GM19463 (cell line): Measurements from ENCODE around the gene NOXRED1.
A peak's percentile ranks its signal among the peaks of the same experiment; 100 is the strongest.
"Not testable (repeated sequence)": the region's sequence is repeated elsewhere in the genome, so short reads cannot be mapped to it uniquely, and the experiment has no call there.

Experiments
- ATAC-seq: cut with Tn5 transposase; IDR thresholded peaks from one replicate; pipeline ENCODE4 v1.9.1; 2021; ENCODE audit warnings: mild to moderate bottlenecking, moderate library complexity; ENCODE audit not compliant: unreplicated experiment

NOXRED1 gene, protein sequence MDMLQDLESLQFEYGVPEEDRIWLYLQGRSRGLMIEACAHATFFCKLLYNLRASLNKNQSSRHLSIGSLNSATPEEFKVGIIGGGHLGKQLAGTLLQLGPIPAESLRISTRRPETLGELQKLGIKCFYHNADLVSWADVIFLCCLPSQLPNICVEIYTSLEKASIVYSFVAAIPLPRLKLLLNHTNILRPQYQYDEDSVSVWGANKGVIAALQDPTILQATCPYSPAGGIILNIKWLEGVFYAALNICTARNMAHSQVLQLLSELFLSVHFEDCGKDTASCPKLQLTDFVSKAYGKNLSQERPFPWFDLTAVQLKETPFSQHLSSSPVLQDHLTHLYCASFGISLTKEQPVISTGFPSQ

DNA sequence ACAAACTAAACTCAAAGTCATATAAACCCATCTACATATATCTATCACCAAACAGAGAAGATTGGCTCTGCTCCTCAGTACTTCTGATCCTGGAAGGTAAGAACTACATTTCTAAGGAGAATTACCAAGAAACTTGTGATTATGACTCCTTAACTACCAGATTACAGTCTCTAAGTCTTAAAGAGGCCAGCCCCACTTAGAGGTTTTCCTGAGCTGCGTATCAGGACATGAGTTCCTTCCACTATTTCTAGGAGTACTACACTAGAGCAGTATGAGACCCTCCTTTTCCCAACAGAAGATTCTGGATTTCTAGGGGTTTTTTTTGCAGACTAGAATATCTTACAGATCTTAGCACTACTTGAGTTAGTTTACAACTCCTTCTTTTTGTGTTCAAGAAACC is at the start of gene NOXRED1:
NOXRED1 (minus strand) TSS at position 101 of the 400 bp plus-strand sequence. CDS start 634 bp downstream, outside the sequence.
- ATAC-seq, result no peak

DNA sequence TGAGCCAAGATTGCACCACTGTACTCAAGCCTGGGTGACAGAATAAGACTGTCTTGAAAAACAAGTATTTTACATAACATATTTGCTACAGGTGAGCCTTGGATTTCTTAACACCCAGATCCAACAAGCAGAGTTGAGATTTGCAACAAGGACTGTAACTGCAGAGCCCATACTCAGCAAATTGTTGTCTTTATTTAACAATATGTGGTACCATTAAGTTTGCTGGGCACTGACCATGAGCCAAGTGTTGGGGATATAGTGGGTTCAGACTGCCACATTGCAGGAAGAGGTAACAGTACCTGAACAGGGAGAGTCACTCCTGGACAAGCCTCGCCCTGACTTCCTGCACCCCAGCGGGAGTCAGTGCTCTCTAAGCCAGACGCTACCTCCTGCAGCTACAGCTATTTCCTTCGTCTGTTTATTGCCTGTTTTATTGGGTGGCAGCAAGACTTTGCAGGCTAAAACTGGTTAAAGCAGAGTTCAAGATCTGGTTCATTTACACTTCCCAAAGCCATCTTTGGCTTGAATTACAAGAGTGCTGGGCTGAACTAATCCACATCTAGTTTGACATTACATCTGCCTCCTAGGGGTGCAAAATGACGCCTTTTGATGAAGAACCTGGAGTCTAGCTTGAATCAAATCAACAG is 47.0 kb upstream of the NOXRED1 start:
- no peak for ATAC-seq

DNA sequence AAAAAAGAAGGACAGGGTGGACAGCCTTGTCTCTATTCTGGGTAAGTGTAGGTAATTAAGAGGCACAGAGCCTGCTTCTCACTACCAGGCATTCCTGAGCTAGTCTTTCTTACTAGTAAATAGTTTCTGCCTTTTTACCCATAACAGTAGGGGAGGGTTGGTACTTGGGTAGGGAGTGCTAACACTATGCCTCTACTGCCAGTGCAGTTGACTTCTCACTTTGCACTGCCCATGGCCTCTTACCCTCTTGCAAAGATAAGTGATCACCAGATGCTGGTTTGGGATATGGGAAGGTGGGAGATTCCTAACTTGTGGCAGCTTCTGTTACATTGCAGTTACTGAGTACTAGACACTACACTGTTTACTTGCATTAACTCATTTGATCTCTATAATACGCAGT is 46.2 kb upstream of the NOXRED1 start:
- no peak for ATAC-seq

DNA sequence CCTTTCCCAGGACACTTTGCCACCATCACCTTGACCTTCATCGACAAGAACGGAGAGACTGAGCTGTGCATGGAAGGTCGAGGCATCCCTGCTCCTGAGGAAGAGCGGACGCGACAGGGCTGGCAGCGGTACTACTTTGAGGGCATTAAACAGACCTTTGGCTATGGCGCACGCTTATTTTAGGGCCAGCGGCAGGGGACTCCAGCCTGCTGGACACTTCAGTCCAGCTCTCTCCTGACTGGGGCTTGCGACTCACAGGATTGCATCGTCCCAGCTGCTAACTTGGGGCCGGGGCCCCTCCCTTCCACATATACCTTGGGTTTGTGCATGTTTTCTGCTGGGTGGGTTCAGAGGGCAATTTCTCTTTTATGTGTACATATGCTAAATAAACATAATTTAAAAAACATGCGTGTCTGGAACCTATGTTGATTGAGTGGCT is 45.8 kb upstream of the NOXRED1 start:
- no peak for ATAC-seq

DNA sequence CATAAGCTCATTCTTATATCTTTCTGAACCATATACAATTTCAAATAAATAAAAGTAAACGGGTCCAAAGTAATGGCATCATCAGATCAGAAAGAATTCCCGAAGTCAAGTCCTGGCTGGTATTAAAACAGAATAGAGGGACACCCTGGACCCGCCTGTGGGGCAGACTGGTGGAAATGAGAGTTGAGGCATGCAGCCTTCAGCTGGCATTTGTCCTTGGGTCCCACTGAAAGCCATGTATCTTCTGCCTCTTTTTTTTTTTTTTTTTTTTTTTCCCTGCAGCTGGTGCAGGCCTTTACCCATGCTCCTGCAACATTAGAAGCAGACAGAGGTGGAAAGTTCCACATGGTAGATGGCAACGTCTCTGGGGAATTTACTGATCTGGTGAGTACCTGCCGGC is 44.5 kb upstream of the NOXRED1 start:
- ATAC-seq, result no peak

DNA sequence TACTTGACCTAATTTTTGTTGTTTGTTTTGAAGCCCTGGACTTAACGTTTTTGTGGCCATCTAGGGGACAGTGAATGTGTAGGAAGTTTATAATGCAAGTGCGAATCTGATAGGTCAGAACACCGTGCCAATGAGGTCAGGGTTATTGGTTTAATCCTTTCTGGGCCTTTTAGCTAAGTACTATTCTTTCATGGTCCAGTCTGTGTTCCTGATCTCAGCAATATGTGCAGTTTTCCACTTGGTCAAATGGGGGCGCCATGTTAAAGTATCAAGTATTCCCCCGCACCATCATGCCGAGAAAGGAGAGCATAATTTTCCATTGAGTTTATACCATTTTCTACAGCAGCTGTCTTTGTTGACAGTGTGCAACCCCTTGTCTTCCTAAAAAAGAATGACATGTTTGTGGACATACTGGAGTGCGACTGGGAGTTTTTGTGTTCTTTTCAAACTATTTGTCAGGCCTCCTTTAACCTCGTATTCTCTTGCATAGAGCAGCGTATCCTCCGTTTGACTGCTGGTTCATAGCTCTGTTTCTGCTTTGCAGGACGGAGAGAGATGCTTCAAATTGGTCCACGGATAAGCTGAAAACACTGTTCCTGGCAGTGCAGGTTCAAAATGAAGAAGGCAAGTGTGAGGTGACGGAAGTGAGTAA is 35.9 kb upstream of the NOXRED1 start:
- no peak for ATAC-seq

DNA sequence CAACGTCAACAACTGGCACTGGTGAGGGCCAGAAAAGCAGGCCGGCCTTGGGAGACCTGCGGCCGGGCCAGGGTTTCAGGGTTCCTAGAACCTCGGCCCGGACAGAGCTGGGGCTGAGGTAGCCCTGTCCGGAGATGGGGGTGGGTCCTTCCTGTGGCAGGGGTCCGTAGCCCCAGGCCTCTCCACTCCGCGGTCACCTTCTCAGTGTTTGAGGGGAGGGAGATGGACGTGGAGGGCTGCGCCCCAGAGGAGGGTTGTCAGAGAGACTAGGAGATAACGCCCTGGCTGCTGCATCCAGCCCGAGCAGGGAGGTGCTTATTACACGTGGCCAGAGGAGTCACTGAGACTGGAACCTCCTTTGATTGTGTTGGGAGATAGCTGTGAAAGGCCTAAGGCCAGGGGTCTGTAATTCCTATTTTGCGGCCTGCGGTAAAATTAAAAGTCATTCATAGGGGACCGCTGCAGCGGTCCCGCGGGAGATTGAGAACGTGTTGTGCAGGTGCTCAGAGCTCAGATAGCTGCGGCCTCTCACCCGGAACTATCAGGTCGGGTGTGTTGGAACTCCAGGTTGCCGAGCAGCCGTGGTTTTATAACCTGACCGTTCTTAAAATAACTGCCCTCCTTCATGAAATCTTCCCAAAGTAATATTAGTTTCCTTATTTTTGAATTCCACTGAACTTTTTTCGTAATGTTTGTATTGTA is 35.1 kb upstream of the NOXRED1 start:
- ATAC-seq, result peak; percentile 9

DNA sequence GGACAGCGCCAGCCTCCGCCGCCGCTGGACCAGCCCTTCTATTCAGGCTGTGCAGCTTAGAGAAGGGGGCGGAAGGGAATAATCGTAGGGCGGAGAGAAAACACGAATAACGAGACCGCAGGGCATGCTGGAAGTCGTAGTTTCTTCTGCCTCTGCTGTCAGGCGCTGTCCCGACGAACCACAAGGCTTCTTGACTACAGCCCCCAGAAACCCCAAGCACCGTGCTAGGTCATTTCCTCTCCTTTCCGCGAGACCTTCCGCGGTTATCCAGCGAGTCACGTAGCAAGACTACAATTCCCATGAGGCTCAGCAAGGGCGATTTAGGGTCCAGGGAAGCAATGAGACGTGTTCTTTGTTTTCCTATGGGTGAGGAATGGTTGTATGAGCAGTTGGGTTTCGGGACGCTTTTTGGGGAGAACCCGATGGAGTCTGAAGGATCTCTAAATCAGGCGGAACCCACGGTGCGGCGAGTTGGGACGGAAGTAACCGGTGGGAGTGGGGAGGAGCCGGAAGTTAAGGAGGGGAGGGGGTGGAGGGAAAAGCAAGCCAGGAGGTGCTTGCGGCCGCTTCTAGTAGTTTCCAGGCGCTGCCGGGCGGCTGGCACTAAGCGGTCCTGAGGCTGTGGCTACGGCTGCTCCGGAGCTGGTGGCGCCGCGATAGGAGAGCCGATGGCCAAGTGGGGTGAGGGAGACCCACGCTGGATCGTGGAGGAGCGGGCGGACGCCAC is 34.4 kb upstream of the NOXRED1 start, which contains the start of the genes AHSA1 and VIPAS39:
AHSA1 (plus strand) TSS at position 572 of the 727 bp plus-strand sequence; CDS start at position 669, 97 bp downstream.
VIPAS39 (minus strand) TSS at position 80 of the 727 bp plus-strand sequence. CDS start 3,499 bp downstream, outside the sequence.
- ATAC-seq, result peak; percentile 87

DNA sequence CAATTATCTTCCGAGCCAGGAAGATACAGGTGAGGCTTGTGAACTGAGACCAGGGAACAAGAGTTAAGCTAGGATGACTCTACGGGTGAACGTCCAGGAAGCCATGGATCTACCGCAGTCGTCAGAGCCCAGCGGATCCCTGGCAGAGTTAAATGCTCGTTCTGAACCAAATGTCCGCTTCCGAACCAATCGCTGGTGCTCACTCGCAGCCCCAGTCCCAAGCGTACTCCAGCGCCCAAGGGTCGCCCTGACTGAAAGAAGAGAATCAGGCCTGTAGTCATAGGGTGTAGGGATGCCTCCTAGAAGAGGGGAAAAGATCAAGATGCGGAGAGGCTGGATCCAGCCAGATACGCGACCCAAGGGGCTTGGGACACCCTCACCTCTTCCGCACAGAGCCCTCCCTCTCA is 33.8 kb upstream of the NOXRED1 start:
- ATAC-seq, result no peak

DNA sequence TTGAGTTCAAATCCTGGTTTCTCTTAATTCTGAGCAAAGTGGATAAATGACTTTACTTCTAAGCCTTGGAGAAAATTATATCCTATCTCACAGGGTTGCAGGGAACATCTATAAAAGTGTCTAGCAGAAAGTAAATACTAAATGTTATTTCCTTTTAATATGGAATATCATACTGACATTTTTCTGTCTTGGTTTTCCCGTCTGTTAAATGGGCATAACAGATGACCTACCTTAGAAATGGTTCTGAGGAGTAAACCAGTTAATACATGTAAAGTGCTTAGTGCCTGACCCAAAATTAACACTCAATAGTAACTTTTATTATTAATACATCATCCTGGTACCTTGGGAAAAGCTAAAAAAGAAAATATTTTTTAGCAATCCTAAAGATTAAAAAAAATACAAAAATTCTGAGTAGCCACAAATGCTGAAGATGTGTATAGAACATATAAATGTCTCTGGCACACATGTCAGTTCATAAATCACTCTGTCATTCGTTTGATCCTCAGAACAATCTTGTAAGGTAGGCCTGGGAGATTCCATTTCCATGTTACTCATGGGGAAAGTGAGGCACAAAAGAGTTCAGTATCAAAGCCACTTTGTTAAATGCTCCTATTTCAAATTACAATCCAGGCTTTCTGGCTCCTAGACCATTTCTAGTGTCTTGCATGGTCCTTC is 32.8 kb upstream of the NOXRED1 start:
- ATAC-seq, result no peak

DNA sequence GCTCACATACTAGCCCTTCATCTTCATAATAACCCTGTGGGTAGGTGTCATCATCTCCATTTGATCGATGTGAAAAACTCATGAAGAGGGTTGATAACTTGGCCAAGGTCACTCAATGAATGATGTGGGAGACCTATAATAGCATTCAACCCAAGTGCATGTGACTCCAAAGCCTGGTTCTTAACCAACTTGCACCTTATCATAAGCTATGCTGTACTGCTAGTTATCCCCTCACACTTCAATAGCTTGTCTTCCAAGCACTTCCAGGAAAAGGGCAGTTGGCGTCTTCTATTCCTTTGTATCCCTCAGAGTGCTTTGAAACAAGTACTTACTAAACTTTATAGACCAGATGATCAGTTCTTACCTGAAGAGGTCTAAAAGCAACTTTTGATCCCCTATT is 18.9 kb upstream of the NOXRED1 start:
- no peak for ATAC-seq

DNA sequence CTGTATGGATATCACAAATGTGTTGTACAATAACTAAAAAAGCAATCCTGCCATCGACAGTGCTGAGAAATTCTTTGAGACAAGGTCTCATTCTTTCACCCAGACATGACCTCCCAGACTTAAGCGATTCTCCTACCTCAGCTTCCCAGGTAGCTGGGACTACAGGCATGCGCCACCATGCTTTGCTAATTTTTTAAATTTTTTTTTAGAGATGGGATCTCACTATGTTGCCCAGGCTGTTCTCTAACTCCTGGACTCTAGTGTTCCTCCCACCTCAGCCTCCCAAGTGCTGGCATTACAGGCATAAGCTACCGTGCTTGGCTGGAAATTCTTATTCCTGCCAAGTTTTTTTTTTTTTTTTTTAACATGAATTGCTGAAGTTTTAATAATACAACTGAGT is 16.5 kb upstream of the NOXRED1 start:
- no peak for ATAC-seq

DNA sequence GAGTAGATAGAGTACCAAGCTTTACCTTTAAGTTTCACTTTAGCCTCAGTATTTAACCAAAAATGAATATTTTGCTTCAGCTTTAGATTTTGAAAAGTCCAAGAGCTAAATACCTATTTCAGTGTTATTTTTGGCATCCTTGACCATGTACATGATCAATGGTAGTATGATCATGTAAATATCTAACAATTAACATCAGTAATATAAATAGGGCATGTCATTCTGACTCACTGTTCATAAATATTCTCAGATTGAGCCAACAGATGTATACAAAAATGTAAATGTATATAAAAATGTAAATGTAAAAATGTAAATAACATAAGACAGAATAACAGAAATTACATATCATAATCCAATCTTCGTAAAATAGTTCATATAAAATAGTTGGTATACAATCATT is 15.3 kb upstream of the NOXRED1 start:
- ATAC-seq, result no peak

DNA sequence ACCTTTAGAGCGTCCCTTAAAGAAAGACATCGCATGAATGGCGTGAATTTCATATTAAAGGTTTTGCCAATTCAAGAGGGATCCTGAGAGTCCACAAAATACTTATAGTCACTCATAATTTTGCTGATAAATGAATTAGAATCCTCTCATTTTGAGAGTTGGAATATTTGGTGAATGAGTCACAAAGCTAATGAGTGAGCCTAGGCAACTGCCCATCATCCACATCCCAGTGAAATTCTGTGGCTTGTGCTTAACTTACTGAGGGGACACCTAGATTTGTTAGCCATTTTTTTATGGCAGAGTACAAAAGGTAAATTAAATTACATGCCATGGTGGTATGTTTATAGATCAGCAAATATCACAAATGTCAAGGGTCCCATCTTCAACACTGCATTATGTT is 12.7 kb upstream of the NOXRED1 start:
- ATAC-seq, result no peak

DNA sequence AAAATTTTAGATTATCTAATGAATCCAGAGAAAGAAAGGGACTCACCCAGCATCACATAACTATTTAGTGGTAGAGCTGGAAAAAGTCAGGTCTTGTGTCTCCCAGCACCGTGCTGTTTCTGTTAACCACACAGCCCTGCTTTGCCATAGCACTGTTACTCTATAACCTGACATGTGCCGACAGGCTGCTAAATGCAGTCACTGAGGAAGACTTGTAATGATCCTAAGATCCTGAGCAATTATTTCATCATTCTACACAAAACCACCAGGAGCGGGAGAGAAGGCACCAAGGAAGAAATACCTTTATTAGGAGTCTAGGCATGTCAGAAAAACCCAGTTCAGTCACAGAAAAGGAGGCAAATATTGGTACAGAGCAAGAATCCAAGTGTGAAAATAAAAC is 3.1 kb upstream of the NOXRED1 start:
- ATAC-seq, result no peak

DNA sequence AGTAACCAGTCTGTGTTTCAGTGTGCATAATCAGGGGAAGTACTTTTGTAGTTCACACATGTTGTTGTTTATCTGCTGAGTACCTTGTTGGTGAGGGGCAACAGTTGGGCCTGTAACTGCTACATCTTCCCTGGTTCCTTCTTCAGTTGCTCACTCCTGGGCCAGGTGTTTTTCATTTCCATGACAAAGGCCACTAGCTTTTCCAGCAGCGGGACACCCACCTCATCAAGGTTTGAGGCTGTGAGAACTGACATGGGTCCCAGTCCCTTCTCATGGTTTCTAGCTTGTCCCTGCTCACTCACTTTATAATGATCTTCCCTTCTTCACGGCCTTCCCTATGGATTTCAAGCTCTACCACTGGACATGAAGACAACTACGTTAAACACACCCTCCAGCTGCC is 1.5 kb upstream of the NOXRED1 start:
- ATAC-seq, result no peak

DNA sequence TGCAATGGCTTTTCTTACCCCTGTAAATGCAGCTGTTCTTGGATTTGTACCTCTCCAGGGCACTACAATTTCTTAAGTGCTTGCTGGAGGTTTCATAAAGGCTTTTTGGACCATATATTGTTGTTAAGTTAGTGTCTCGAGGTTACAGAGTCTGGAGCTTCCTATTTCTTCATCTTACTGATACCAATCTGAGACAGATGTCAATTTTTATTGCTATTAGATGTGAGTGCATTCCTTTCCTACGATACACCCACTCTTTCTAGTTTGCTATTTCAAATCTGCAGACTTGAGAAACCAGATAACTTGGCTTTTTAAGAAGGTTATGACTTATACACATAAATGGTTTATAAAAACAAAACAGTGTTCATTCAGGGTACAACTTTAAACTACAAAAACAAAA is 2.1 kb downstream of the NOXRED1 start:
- no peak for ATAC-seq

DNA sequence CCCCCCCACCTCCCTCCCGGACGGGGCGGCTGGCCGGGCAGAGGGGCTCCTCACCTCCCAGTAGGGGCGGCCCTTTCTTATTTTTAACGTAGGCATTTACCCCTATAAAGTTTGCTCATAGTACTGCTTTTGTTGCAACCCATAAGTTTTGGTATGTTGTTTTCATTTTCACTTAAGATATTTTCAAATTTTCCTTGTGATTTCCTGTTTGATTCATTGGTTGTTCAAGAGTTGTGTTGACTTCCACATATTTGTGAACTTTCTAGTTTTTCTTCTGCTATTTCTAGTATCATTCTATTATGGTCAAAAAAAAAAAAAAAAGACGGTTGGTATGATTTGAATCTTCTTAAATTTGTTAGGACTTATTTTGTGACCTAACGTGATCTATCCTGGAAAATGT is 6.5 kb downstream of the NOXRED1 start:
- ATAC-seq, result no peak

DNA sequence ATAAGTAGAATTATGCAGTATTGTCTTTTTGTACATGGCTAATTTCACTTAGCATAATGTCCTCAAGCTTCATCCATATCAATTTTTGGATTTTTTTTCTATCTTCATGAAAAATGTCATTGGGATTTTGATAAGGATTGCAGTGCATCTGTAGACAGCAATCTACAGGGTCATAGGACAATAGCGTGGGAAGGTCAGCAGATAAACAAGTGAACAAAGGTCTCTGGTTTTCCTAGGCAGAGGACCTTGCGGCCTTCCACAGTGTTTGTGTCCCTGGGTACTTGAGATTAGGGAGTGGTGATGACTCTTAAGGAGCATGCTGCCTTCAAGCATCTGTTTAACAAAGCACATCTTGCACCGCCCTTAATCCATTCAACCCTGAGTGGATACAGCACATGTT is 7.2 kb downstream of the NOXRED1 start:
- not testable (repeated sequence) for ATAC-seq
